ENCODE measurements around the gene TLR3.

The TLR3 gene

GRCh38 chr4:186024637-186025407 lies 44.1 kb upstream of the TLR3 start:
- H3K4me3 ChIP-seq (ENCODE audit: low read length): no peak overlapping the region
- no peak for DNase-seq (ENCODE audit: low read depth)
- TF ChIP-seq, protein P1, sequence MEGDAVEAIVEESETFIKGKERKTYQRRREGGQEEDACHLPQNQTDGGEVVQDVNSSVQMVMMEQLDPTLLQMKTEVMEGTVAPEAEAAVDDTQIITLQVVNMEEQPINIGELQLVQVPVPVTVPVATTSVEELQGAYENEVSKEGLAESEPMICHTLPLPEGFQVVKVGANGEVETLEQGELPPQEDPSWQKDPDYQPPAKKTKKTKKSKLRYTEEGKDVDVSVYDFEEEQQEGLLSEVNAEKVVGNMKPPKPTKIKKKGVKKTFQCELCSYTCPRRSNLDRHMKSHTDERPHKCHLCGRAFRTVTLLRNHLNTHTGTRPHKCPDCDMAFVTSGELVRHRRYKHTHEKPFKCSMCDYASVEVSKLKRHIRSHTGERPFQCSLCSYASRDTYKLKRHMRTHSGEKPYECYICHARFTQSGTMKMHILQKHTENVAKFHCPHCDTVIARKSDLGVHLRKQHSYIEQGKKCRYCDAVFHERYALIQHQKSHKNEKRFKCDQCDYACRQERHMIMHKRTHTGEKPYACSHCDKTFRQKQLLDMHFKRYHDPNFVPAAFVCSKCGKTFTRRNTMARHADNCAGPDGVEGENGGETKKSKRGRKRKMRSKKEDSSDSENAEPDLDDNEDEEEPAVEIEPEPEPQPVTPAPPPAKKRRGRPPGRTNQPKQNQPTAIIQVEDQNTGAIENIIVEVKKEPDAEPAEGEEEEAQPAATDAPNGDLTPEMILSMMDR (conservative IDR thresholded peaks at IDR 0.05; ENCODE audit: low read length): no peak

- no peak for DNase-seq (ENCODE audit: low read depth)
- no peak overlapping the region for H3K4me3 ChIP-seq (ENCODE audit: low read length)
- TF ChIP-seq, protein P1 (conservative IDR thresholded peaks at IDR 0.05; ENCODE audit: low read length): no peak
These were observed 43.6 kb upstream of the TLR3 start for GRCh38 chr4:186025408-186025690.

- no peak for DNase-seq (ENCODE audit: low read depth)
- no peak overlapping the region for H3K4me3 ChIP-seq (ENCODE audit: low read length)
- TF ChIP-seq, protein P1 (conservative IDR thresholded peaks at IDR 0.05; ENCODE audit: low read length): no peak
These were observed 41.6 kb upstream of the TLR3 start for GRCh38 chr4:186027405-186027804.

GRCh38 chr4:186029571-186030398 lies 39.2 kb upstream of the TLR3 start:
- DNase-seq (ENCODE audit: low read depth): peak; percentile 55
- no peak overlapping the region for H3K4me3 ChIP-seq (ENCODE audit: low read length)
- TF ChIP-seq, protein P1 (conservative IDR thresholded peaks at IDR 0.05; ENCODE audit: low read length): no peak

DNA sequence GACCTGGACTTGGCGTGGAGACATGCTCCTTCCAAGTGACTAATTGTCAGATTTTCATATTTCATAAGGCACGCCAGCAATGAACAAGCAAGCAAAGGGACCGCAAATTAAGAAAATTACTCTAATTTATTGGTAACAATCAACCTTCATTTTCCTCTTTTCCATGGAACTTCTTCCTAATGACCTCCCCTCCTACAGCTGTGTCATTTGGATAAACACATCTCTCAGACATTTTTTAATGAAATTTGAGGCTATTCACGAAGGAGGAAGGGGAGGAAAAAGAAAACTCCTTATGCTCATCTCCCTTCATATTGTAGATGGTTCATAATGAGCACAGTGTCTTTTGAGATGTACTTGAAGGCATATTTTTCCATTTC lies 38.6 kb upstream of the TLR3 start:
- TF ChIP-seq, protein P1 (conservative IDR thresholded peaks at IDR 0.05; ENCODE audit: low read length): no peak
- H3K4me3 ChIP-seq (ENCODE audit: low read length): no peak overlapping the region
- no peak for DNase-seq (ENCODE audit: low read depth)

- DNase-seq (ENCODE audit: low read depth): no peak
- H3K4me3 ChIP-seq (ENCODE audit: low read length): no peak overlapping the region
- TF ChIP-seq, protein P1 (conservative IDR thresholded peaks at IDR 0.05; ENCODE audit: low read length): no peak
These were observed 38.2 kb upstream of the TLR3 start for GRCh38 chr4:186030795-186031194.

DNA sequence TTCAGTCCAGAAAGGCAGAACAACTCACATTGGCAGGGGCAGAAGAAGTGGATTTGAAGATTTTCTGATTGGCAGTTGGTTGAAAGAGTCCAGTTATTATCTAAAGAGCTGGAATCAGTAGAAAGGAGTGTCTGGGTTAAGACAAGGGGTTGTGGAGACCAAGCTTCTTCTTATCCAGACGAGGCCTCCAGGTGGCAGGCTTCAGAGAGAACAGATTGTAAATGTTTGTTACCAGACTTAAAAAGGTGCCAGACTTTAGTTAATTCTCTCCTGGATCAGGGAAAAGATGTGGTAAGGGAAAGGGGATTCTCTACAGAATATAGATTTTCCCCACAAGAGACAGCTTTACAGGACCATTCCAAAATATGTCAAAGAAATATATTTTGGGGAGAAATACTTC lies 36.7 kb upstream of the TLR3 start:
- TF ChIP-seq, protein P1 (conservative IDR thresholded peaks at IDR 0.05; ENCODE audit: low read length): no peak
- H3K4me3 ChIP-seq (ENCODE audit: low read length): no peak overlapping the region
- DNase-seq (ENCODE audit: low read depth): no peak
